ENCODE measurements around the gene TPCN2. TPM values are rescaled to one million over a fixed set of nuclear protein-coding genes. Genes with fewer than 3 reads are reported as not detected.

TPCN2 gene
- total and polyA plus RNA-seq, 2 experiments from 2014 or later, result 39.4 to 42.2 TPM

DNA sequence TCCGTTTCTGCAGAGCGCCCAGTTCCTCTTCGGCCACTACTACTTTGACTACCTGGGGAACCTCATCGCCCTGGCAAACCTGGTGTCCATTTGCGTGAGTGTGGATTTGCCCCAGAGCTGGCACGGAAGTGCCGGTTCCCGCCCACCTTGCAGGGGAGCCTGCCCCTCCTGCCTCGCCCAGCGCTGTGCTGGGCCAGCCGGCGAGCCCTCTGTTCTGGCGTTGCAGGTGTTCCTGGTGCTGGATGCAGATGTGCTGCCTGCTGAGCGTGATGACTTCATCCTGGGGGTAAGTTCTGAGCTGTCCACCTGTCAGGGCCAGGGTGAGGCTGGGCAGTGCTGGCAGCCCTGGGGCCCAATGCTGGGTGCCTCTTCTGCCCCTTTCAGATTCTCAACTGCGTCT is 29.8 kb downstream of the TPCN2 start:
- no peaks in the 10 kb centered on the region for H3K9me3 ChIP-seq (ENCODE audit: low read depth)
- H3K36me3 ChIP-seq, result peaks cover 12% of the 10 kb centered on the region
- H3K4me3 ChIP-seq, result no peak overlapping the region
- no peak for TF ChIP-seq CTCF (IDR thresholded peaks at IDR 0.05; ENCODE audit: low read depth, low read length)
- no peak for DNase-seq (ENCODE audit: low read depth in 1 of 2, low spot score in 1 of 2)
- no peaks in the 10 kb centered on the region for H3K27me3 ChIP-seq
- no peaks in the 10 kb centered on the region for H3K4me1 ChIP-seq (ENCODE audit: low read depth)
- H3K27ac ChIP-seq, result no peak overlapping the region

GRCh38 chr11:69078930-69079605 is 30.3 kb downstream of the TPCN2 start:
- Histone ChIP-seq H3K27me3 (no peaks in the 10 kb centered on the region), H3K9me3 (ENCODE audit: low read depth) (no peaks in the 10 kb centered on the region), H3K4me1 (ENCODE audit: low read depth) (no peaks in the 10 kb centered on the region), H3K36me3 (peaks cover 12% of the 10 kb centered on the region), H3K27ac (no peak overlapping the region), H3K4me3 (no peak overlapping the region)
- no peak for DNase-seq (ENCODE audit: low read depth in 1 of 2, low spot score in 1 of 2)
- no peak for TF ChIP-seq CTCF (IDR thresholded peaks at IDR 0.05; ENCODE audit: low read depth, low read length)

GRCh38 chr11:69079661-69080256 is 31.0 kb downstream of the TPCN2 start:
- Histone ChIP-seq H3K4me1 (ENCODE audit: low read depth) (no peaks in the 10 kb centered on the region), H3K27ac (peak overlapping the region; percentile 43), H3K27me3 (no peaks in the 10 kb centered on the region), H3K9me3 (ENCODE audit: low read depth) (no peaks in the 10 kb centered on the region), H3K36me3 (peaks cover 12% of the 10 kb centered on the region), H3K4me3 (no peak overlapping the region)
- no peak for DNase-seq (ENCODE audit: low read depth in 1 of 2, low spot score in 1 of 2)
- no peak for TF ChIP-seq CTCF (IDR thresholded peaks at IDR 0.05; ENCODE audit: low read depth, low read length)

GRCh38 chr11:69080257-69080995 is 31.7 kb downstream of the TPCN2 start:
- Histone ChIP-seq H3K36me3 (peaks cover 12% of the 10 kb centered on the region), H3K27ac (peak overlapping the region; percentile 43), H3K4me1 (ENCODE audit: low read depth) (no peaks in the 10 kb centered on the region), H3K4me3 (no peak overlapping the region), H3K9me3 (ENCODE audit: low read depth) (no peaks in the 10 kb centered on the region), H3K27me3 (no peaks in the 10 kb centered on the region)
- no peak for TF ChIP-seq CTCF (IDR thresholded peaks at IDR 0.05; ENCODE audit: low read depth, low read length)
- peak in 1 of 2 donors; percentile 16 for DNase-seq (ENCODE audit: low read depth in 1 of 2, low spot score in 1 of 2)

- no peak for TF ChIP-seq CTCF (IDR thresholded peaks at IDR 0.05; ENCODE audit: low read depth, low read length)
- H3K4me1 ChIP-seq (ENCODE audit: low read depth), result no peaks in the 10 kb centered on the region
- no peak overlapping the region for H3K4me3 ChIP-seq
- no peak for DNase-seq (ENCODE audit: low read depth in 1 of 2, low spot score in 1 of 2)
- H3K27ac ChIP-seq, result no peak overlapping the region
- H3K9me3 ChIP-seq (ENCODE audit: low read depth), result no peaks in the 10 kb centered on the region
- H3K27me3 ChIP-seq, result no peaks in the 10 kb centered on the region
- H3K36me3 ChIP-seq, result peaks cover 12% of the 10 kb centered on the region
These were observed 32.4 kb downstream of the TPCN2 start for GRCh38 chr11:69081180-69081579.

Measured in cardiac muscle cell (in vitro differentiated cells and primary cell).